ENCODE measurements around the gene UQCR11. TPM values are rescaled to one million over a fixed set of nuclear protein-coding genes. Genes with fewer than 3 reads are reported as not detected.

Gene UQCR11
- total and polyA plus RNA-seq, 3 donors from 2014 or later = 45.8 to 105 (median 60.8) TPM

- Histone ChIP-seq H3K9me3 (no peaks in the 10 kb centered on the region), H3K4me1 (no peaks in the 10 kb centered on the region), H3K27me3 (no peaks in the 10 kb centered on the region), H3K36me3 (ENCODE audit: low read depth, missing control alignments) (no peaks in the 10 kb centered on the region), H3K27ac (no peak overlapping the region), H3K4me3 (no peak overlapping the region)
- WGBS, 2 donors = 84 to 89% methylated on average over 10 of the region's 10 CpGs
- intact Hi-C loops (cut with DNase I; ENCODE audit: low total_unique reads) = no loop called here
- no peak for TF ChIP-seq POLR2A (IDR thresholded peaks at IDR 0.05)
- TF ChIP-seq, protein P1, sequence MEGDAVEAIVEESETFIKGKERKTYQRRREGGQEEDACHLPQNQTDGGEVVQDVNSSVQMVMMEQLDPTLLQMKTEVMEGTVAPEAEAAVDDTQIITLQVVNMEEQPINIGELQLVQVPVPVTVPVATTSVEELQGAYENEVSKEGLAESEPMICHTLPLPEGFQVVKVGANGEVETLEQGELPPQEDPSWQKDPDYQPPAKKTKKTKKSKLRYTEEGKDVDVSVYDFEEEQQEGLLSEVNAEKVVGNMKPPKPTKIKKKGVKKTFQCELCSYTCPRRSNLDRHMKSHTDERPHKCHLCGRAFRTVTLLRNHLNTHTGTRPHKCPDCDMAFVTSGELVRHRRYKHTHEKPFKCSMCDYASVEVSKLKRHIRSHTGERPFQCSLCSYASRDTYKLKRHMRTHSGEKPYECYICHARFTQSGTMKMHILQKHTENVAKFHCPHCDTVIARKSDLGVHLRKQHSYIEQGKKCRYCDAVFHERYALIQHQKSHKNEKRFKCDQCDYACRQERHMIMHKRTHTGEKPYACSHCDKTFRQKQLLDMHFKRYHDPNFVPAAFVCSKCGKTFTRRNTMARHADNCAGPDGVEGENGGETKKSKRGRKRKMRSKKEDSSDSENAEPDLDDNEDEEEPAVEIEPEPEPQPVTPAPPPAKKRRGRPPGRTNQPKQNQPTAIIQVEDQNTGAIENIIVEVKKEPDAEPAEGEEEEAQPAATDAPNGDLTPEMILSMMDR (IDR thresholded peaks at IDR 0.05) = no peak
- DNase-seq = no peak
Observed at GRCh38 chr19:1553415-1553814, 51.8 kb downstream of the UQCR11 start.

DNA sequence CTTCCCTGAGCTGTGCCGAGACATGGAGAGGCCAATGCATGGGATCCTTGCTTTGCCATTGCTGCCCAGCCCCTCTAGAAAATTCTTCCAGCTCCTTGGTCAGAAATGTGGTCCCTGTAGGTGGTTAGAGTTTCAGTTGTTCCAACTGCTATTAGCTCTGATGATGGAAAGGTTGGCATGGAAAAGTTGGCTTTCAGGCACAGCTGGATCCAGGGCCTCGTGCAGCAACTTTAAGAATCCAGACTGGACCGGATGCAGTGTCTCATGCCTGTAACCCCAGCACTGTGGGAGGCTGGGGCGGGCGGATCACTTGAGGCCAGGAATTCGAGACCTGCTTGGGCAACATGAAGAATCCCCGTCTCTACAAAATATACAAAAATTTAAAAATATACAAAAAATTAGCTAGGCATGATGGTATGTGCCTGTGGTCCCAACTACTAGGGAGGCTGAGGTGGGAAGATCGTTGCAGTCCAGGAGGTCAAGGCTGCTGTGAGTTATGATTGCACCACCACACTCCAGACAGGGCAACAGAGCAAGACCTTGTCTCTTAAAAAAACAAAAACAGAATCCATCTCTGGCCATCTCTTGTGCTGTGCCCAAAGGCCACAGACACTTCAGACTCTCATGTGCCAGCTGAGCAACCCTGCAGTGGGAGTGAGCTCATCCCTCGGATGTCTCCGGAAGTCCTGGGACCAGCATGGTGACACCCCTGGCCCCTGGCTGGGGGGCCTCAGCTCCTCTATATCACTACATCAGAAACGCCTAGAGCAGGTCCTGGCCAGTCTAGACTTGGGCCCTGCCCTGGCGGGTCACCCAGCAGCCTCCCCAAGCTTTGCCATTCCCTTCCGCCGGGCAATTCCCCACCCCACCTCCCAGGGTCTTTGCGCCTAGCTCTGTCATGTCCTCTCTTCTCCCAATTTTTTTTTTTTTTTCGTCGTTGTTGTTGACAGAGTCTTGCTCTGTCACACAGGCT is 53.9 kb downstream of the UQCR11 start:
- no peaks in the 10 kb centered on the region for H3K27me3 ChIP-seq
- intact Hi-C loops (cut with DNase I; ENCODE audit: low total_unique reads) = no loop called here
- no peaks in the 10 kb centered on the region for H3K4me1 ChIP-seq
- no peaks in the 10 kb centered on the region for H3K36me3 ChIP-seq (ENCODE audit: low read depth, missing control alignments)
- 84 to 85% methylated on average over 17 of the region's 17 CpGs for WGBS, 2 donors
- no peak for DNase-seq
- no peaks in the 10 kb centered on the region for H3K9me3 ChIP-seq
- no peak overlapping the region for H3K27ac ChIP-seq
- no peak overlapping the region for H3K4me3 ChIP-seq
- no peak for TF ChIP-seq POLR2A (IDR thresholded peaks at IDR 0.05)
- TF ChIP-seq, protein P1 (IDR thresholded peaks at IDR 0.05) = no peak

- DNase-seq = no peak
- H3K36me3 ChIP-seq (ENCODE audit: low read depth, missing control alignments) = no peaks in the 10 kb centered on the region
- no peaks in the 10 kb centered on the region for H3K4me1 ChIP-seq
- intact Hi-C loops (cut with DNase I; ENCODE audit: low total_unique reads) = loop anchor here (10.0 kb wide), 2 partner anchors 125 to 215 kb away; no protein-coding TSS in a partner anchor
- no peak overlapping the region for H3K27ac ChIP-seq
- no peaks in the 10 kb centered on the region for H3K9me3 ChIP-seq
- TF ChIP-seq, protein P1 (IDR thresholded peaks at IDR 0.05) = no peak
- TF ChIP-seq POLR2A (IDR thresholded peaks at IDR 0.05) = no peak
- WGBS, 2 donors = 83 to 89% methylated on average over 4 of the region's 4 CpGs
- no peaks in the 10 kb centered on the region for H3K27me3 ChIP-seq
- H3K4me3 ChIP-seq = no peak overlapping the region
Observed at GRCh38 chr19:1549332-1549945, 55.8 kb downstream of the UQCR11 start.

Small RNAs within 50 kb of the gene (small RNA-seq; reads per million reads assigned to genes)
- gene AC005943.2 (0 reads per million in 2 donors), gene RN7SL477P (0 reads per million in 2 donors), gene RNU6-1223P (0 reads per million in 2 donors)

Other genes with a start within 250 kb of the UQCR11 start
- 100 to 1,000 TPM; 170 to 176 TPM for gene NDUFS7, start 221.6 kb downstream of the UQCR11 start, total RNA-seq
- 172 TPM for gene NDUFS7, start 221.6 kb downstream of the UQCR11 start, polyA plus RNA-seq (ENCODE audit: insufficient read depth, low read depth, low replicate concordance)
- 100 to 1,000 TPM; 144 to 191 TPM for gene GAMT, start 203.9 kb downstream of the UQCR11 start, total RNA-seq
- gene GAMT, start 203.9 kb downstream of the UQCR11 start, polyA plus RNA-seq (ENCODE audit: insufficient read depth, low read depth, low replicate concordance) = 92.2 TPM
- gene DAZAP1, start 197.9 kb downstream of the UQCR11 start, total RNA-seq = 10 to 100 TPM; 97.9 to 99.6 TPM
- gene DAZAP1, start 197.9 kb downstream of the UQCR11 start, polyA plus RNA-seq (ENCODE audit: insufficient read depth, low read depth, low replicate concordance) = 215 TPM
- 1,000 to 10,000 TPM; 1,248 to 1,750 TPM for gene RPS15, start 167.1 kb downstream of the UQCR11 start, total RNA-seq
- gene RPS15, start 167.1 kb downstream of the UQCR11 start, polyA plus RNA-seq (ENCODE audit: insufficient read depth, low read depth, low replicate concordance) = 768 TPM
- gene APC2, start 155.3 kb downstream of the UQCR11 start, total RNA-seq = 1 to 10 TPM; 4.6 to 5.9 TPM
- 2.8 TPM for gene APC2, start 155.3 kb downstream of the UQCR11 start, polyA plus RNA-seq (ENCODE audit: insufficient read depth, low read depth, low replicate concordance)
- gene C19orf25, start 126.2 kb downstream of the UQCR11 start, total RNA-seq = 10 to 100 TPM; 55.4 to 72.5 TPM
- gene C19orf25, start 126.2 kb downstream of the UQCR11 start, polyA plus RNA-seq (ENCODE audit: insufficient read depth, low read depth, low replicate concordance) = 39.3 TPM
- gene PCSK4, start 115.1 kb downstream of the UQCR11 start, total RNA-seq = 100 to 1,000 TPM; 108 to 203 TPM
- 179 TPM for gene PCSK4, start 115.1 kb downstream of the UQCR11 start, polyA plus RNA-seq (ENCODE audit: insufficient read depth, low read depth, low replicate concordance)
- 100 to 1,000 TPM; 429 to 454 TPM for gene REEP6, start 114.3 kb downstream of the UQCR11 start, total RNA-seq
- gene REEP6, start 114.3 kb downstream of the UQCR11 start, polyA plus RNA-seq (ENCODE audit: insufficient read depth, low read depth, low replicate concordance) = 386 TPM
- 10 to 100 TPM; 10.7 to 17.9 TPM for gene ADAMTSL5, start 92.4 kb downstream of the UQCR11 start, total RNA-seq
- gene ADAMTSL5, start 92.4 kb downstream of the UQCR11 start, polyA plus RNA-seq (ENCODE audit: insufficient read depth, low read depth, low replicate concordance) = 7.2 TPM
- 10 to 100 TPM; 13.4 to 31.5 TPM for gene PLK5, start 81.4 kb downstream of the UQCR11 start, total RNA-seq
- gene PLK5, start 81.4 kb downstream of the UQCR11 start, polyA plus RNA-seq (ENCODE audit: insufficient read depth, low read depth, low replicate concordance) = 2.4 TPM
- gene MEX3D, start 37.1 kb downstream of the UQCR11 start, total RNA-seq = 100 to 1,000 TPM; 127 to 211 TPM
- gene MEX3D, start 37.1 kb downstream of the UQCR11 start, polyA plus RNA-seq (ENCODE audit: insufficient read depth, low read depth, low replicate concordance) = 45.6 TPM
- 100 to 1,000 TPM; 146 to 153 TPM for gene MBD3, start 12.6 kb downstream of the UQCR11 start, total RNA-seq
- 78.3 TPM for gene MBD3, start 12.6 kb downstream of the UQCR11 start, polyA plus RNA-seq (ENCODE audit: insufficient read depth, low read depth, low replicate concordance)
- gene TCF3, start 47.2 kb upstream of the UQCR11 start, total RNA-seq = 100 to 1,000 TPM; 330 to 423 TPM
- gene TCF3, start 47.2 kb upstream of the UQCR11 start, polyA plus RNA-seq (ENCODE audit: insufficient read depth, low read depth, low replicate concordance) = 157 TPM
- gene ONECUT3, start 148.0 kb upstream of the UQCR11 start, total RNA-seq = under 1 TPM; 0.25 to 0.39 TPM
- 0.13 TPM for gene ONECUT3, start 148.0 kb upstream of the UQCR11 start, polyA plus RNA-seq (ENCODE audit: insufficient read depth, low read depth, low replicate concordance)
- 10 to 100 TPM; 33.2 to 38.0 TPM for gene ATP8B3, start 206.8 kb upstream of the UQCR11 start, total RNA-seq
- gene ATP8B3, start 206.8 kb upstream of the UQCR11 start, polyA plus RNA-seq (ENCODE audit: insufficient read depth, low read depth, low replicate concordance) = 84.2 TPM
- gene REXO1, start 243.0 kb upstream of the UQCR11 start, total RNA-seq = 100 to 1,000 TPM; 149 to 200 TPM
- gene REXO1, start 243.0 kb upstream of the UQCR11 start, polyA plus RNA-seq (ENCODE audit: insufficient read depth, low read depth, low replicate concordance) = 104 TPM

Measured in testis (tissue), 3 donors.